ENCODE data around the gene THADA. TPM values are rescaled to one million over a fixed set of nuclear protein-coding genes. Genes with fewer than 3 reads are reported as not detected.

THADA gene
- total and polyA plus RNA-seq, 8 donors = 32.9 to 42.7 (median 37.2) TPM

DNA sequence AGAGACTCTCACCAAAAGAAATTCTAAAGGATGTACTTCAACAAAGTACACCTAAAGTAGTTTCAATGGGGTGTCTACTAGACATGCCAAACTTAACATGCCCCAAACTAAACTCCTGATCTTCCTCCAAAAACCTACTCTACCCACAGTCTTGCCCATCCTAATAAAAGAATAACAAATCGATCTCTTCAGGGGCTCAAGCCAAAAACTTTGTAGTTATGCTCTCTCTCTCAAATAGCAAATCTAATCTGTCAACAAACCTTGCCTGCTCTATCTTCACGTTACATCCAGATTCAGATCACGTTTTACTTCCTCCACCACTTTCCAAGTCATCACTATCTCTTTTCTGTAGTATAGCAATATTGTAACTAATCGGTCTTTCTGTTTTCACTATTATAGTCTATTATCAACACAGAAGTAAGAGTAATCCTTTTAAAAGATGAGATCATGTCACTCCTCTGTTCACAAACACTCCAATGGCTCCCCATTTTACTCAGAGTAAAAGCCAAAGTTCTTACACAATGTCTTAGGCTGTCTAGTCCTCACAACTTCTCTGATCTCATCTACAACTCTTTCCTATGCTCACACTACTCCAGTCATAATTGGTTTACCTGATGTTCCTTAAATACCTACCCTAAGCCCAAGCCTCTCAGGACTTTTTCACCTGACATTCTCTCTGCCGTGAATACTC, 79.9 kb downstream of the THADA start:
- DNase-seq (no peak), ATAC-seq (no peak)
- H3K27ac ChIP-seq = peak overlapping the region in 1 of 2 donors; percentile 51
- TF ChIP-seq, protein P1, sequence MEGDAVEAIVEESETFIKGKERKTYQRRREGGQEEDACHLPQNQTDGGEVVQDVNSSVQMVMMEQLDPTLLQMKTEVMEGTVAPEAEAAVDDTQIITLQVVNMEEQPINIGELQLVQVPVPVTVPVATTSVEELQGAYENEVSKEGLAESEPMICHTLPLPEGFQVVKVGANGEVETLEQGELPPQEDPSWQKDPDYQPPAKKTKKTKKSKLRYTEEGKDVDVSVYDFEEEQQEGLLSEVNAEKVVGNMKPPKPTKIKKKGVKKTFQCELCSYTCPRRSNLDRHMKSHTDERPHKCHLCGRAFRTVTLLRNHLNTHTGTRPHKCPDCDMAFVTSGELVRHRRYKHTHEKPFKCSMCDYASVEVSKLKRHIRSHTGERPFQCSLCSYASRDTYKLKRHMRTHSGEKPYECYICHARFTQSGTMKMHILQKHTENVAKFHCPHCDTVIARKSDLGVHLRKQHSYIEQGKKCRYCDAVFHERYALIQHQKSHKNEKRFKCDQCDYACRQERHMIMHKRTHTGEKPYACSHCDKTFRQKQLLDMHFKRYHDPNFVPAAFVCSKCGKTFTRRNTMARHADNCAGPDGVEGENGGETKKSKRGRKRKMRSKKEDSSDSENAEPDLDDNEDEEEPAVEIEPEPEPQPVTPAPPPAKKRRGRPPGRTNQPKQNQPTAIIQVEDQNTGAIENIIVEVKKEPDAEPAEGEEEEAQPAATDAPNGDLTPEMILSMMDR (IDR thresholded peaks at IDR 0.05) = no peak
- H3K4me1 ChIP-seq = peaks cover 31 to 49% of the 10 kb centered on the region in 2 donors
- peaks cover 0 to 10% of the 10 kb centered on the region in 2 donors for H3K36me3 ChIP-seq
- no peak overlapping the region for H3K4me3 ChIP-seq
- no peaks in the 10 kb centered on the region for H3K27me3 ChIP-seq
- intact Hi-C loops (cut with DNase I) = no loop called here
- H3K9me3 ChIP-seq = no peaks in the 10 kb centered on the region

DNA sequence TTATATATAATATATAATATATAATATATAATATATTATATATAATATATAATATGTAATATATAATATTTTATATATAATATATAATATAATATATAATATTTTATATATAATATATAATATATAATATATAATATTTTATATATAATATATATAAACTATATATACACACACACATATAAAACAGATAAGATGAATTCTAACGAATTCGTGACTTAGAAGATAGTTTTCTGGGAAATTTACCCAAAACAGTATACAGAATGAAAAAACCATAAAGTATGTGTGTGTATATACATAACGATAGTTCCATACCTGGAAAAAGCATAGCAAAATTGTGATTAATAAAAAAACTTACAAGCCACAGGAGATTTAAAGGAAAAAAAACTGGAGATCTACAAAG, 80.6 kb downstream of the THADA start:
- peaks cover 29 to 47% of the 10 kb centered on the region in 2 donors for H3K4me1 ChIP-seq
- TF ChIP-seq, protein P1 (IDR thresholded peaks at IDR 0.05) = no peak
- H3K4me3 ChIP-seq = no peak overlapping the region
- peak overlapping the region in 1 of 2 donors; percentile 28 for H3K27ac ChIP-seq
- intact Hi-C loops (cut with DNase I) = no loop called here
- ATAC-seq (no peak), DNase-seq (no peak)
- H3K9me3 ChIP-seq = no peaks in the 10 kb centered on the region
- H3K36me3 ChIP-seq = peaks cover 0 to 10% of the 10 kb centered on the region in 2 donors
- no peaks in the 10 kb centered on the region for H3K27me3 ChIP-seq

DNA sequence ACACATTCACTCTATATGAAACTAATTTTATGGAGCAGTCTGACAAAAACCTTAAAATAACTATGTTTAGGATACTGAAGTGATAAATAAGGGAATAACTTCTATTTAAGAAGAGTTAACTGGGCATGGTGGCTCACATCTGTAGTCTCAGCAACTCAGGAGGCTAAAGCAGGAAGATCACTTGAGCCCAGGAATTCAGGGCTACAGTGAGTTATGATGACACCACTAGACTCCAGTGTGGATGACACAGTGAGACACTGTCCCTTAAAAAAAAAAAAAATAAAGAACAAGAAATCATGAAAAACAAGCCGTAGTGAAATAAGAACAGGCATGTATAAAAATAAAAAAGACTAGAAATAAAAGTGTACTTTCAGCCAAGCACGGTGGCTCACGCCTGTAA, 82.0 kb downstream of the THADA start:
- DNase-seq (no peak), ATAC-seq (no peak)
- peaks cover 0 to 10% of the 10 kb centered on the region in 2 donors for H3K36me3 ChIP-seq
- H3K27me3 ChIP-seq = no peaks in the 10 kb centered on the region
- no peaks in the 10 kb centered on the region for H3K9me3 ChIP-seq
- intact Hi-C loops (cut with DNase I) = no loop called here
- H3K4me3 ChIP-seq = no peak overlapping the region
- no peak overlapping the region for H3K27ac ChIP-seq
- peaks cover 24 to 33% of the 10 kb centered on the region in 2 donors for H3K4me1 ChIP-seq
- TF ChIP-seq, protein P1 (IDR thresholded peaks at IDR 0.05) = no peak

DNA sequence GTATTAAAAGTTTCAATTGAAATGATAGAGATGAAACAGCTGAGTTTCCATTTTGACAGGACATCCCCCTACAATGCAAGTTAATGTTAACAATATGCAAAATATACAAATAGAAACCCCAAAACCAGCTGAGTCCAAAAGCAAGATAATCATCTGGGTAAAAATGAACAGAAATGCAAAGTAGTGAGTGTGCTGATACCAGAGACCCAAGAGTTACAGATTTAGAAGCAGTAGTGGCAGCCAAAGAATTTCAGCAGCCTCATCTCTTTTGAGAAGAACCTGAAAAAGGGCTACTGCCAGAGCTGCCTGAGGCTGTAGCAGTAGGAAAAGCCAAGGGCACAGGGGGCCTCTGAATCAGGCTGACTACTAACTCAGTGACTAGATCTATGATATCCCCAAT, 82.6 kb downstream of the THADA start:
- intact Hi-C loops (cut with DNase I) = no loop called here
- no peak for DNase-seq
- peaks cover 0 to 13% of the 10 kb centered on the region in 2 donors for H3K36me3 ChIP-seq
- H3K4me1 ChIP-seq = peaks cover 19 to 27% of the 10 kb centered on the region in 2 donors
- TF ChIP-seq, protein P1 (IDR thresholded peaks at IDR 0.05) = no peak
- ATAC-seq = no peak
- peak overlapping the region in 1 of 2 donors; percentile 11 for H3K27ac ChIP-seq
- no peaks in the 10 kb centered on the region for H3K27me3 ChIP-seq
- no peak overlapping the region for H3K4me3 ChIP-seq
- no peaks in the 10 kb centered on the region for H3K9me3 ChIP-seq

DNA sequence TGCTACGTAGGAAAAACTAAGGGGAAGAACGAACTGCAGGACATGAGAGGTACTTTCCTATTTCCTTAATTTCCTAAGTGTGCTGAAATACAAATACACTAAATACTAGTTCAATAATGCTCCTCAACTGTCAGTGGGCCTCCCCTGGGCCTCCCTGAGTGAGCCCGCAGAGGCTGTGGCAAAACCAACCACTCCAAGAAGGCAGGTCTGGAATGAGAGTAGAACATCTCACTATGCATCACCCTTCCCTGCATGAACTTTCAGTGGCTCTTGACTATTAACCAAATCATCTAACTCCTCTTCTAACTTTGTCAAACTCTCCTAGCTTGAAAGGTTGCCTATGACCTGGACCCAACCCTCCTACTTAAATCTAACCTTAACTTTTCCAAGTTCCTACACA, 84.6 kb downstream of the THADA start:
- H3K27ac ChIP-seq = no peak overlapping the region
- TF ChIP-seq, protein P1 (IDR thresholded peaks at IDR 0.05) = no peak
- peaks cover 0 to 22% of the 10 kb centered on the region in 2 donors for H3K36me3 ChIP-seq
- DNase-seq = no peak
- H3K4me3 ChIP-seq = no peak overlapping the region
- H3K9me3 ChIP-seq = no peaks in the 10 kb centered on the region
- no peak for ATAC-seq
- H3K27me3 ChIP-seq = no peaks in the 10 kb centered on the region
- peaks cover 2 to 7% of the 10 kb centered on the region in 2 donors for H3K4me1 ChIP-seq
- intact Hi-C loops (cut with DNase I) = no loop called here
